Small intestine (tissue), 16 donors: ENCODE data around the gene AKAP8. TPM values are rescaled to one million over a fixed set of nuclear protein-coding genes. Genes with fewer than 3 reads are reported as not detected.

Experiments
- DNase-seq, 2 donors: peaks; one replicate each; pipeline versions ENCODE4 v3.0.0 to v3.0.0-alpha.2; 2013
- FAIRE-seq: peaks from 2 replicates; lab custom pipeline; 2012; peaks lifted over from hg19 to GRCh38; lab: Jason Lieb, UNC
- H3K27ac ChIP-seq, 3 donors: one replicate each; pipeline ENCODE4 v1.5.1; 2013; ENCODE audit warnings: low read length in 2 of 3, mild to moderate bottlenecking in 2 of 3, control low read depth in 1 of 3, inconsistent platforms in 1 of 3, low read depth in 1 of 3, moderate library complexity in 1 of 3
- H3K27me3 ChIP-seq, 3 donors: one replicate each; pipeline ENCODE4 v1.6.1; 2013; ENCODE audit warnings: low read length in 3 of 3, inconsistent platforms in 1 of 3; ENCODE audit not compliant: control insufficient read depth in 3 of 3, insufficient read depth in 3 of 3
- H3K36me3 ChIP-seq, 3 donors: one replicate each; pipeline ENCODE4 v1.6.1; 2013; ENCODE audit warnings: low read length in 3 of 3, inconsistent platforms in 1 of 3, low read depth in 1 of 3, mild to moderate bottlenecking in 1 of 3, moderate library complexity in 1 of 3; ENCODE audit not compliant: control insufficient read depth in 3 of 3, insufficient read depth in 2 of 3
- H3K4me1 ChIP-seq, 3 donors: one replicate each; pipeline ENCODE4 v1.6.1; 2013; ENCODE audit warnings: low read length in 2 of 3, inconsistent platforms in 1 of 3, low read depth in 1 of 3, mild to moderate bottlenecking in 1 of 3, moderate library complexity in 1 of 3; ENCODE audit not compliant: control insufficient read depth in 3 of 3, insufficient read depth in 2 of 3
- H3K4me3 ChIP-seq, 3 donors: one replicate each; pipeline ENCODE4 v1.5.1; 2013; ENCODE audit warnings: low read length in 3 of 3, control low read depth in 1 of 3, inconsistent platforms in 1 of 3, low read depth in 1 of 3, mild to moderate bottlenecking in 1 of 3, moderate library complexity in 1 of 3
- H3K9me3 ChIP-seq, 2 donors: one replicate each; pipeline ENCODE4 v1.6.1; 2013; ENCODE audit warnings: low read depth in 1 of 2, low read length in 1 of 2; ENCODE audit not compliant: control insufficient read depth in 2 of 2, insufficient read depth in 1 of 2
- WGBS, 3 donors: extraction: QIAGEN DNeasy Blood & Tissue Kit; methylation state at CpG; one replicate each; pipeline ENCODE4 v1.1.7; 2013; 5-methylcytosine and 5-hydroxymethylcytosine counted together
- long read RNA-seq, 10 donors: transcript quantifications; one replicate each; lab custom pipeline, GENCODE V29; 2026
- polyA plus RNA-seq, 4 donors: library from polyadenylated mRNA; stranded (reverse) in 3 of 4; unstranded in 1 of 4; fragments of 200-250 nt in 3 of 4; fragments of 120-200 nt in 1 of 4; gene quantifications; one replicate each; pipeline versions ENCODE4 v1.2.1 to v1.2.3, GENCODE V29; 2013
- donor health status: healthy with polysubstance abuse.
- donor health status: control.
- donor health status: control.
- donor health status: Bipolar disorder and iron deficiency.
- donor health status: healthy.

Gene AKAP8
- polyA plus RNA-seq = 10 to 100 TPM; 14.1 to 26.5 (median 19.0) TPM
- long read RNA-seq, donor 1 = 0 reads
- long read RNA-seq, donor 2 = 0 reads
- long read RNA-seq, donor 3, partial matches to known transcripts = 0 of 1 reads
- long read RNA-seq, donor 3, other reads (novel, unspliced or antisense) = 0 of 1 reads
- long read RNA-seq, donor 4 = 0 reads
- long read RNA-seq, donor 5 = 0 reads
- long read RNA-seq, donor 6 = 0 reads
- long read RNA-seq, donor 7, partial matches to known transcripts = 0 of 2 reads
- long read RNA-seq, donor 7, other reads (novel, unspliced or antisense) = 0 of 2 reads
- long read RNA-seq, donor 8 = 0 reads
- long read RNA-seq, donor 9, partial matches to known transcripts = 0 of 2 reads
- long read RNA-seq, donor 9, other reads (novel, unspliced or antisense) = 0 of 2 reads
- long read RNA-seq, donor 10, partial matches to known transcripts = 0 of 3 reads
- long read RNA-seq, donor 10, other reads (novel, unspliced or antisense) = 0 of 3 reads

GRCh38 chr19:15379083-15379998 is at the start of gene AKAP8:
TSS of gene AKAP8 (minus strand) at chr19:15379787. CDS start at chr19:15379731, 56 bp downstream.
- Histone ChIP-seq H3K36me3 (peaks cover 0 to 24% (median 3%) of the 10 kb centered on the region in 3 donors), H3K27ac (peak within 1 kb of the TSS; percentile 96 to 98 (median 96)), H3K9me3 (no peaks in the 10 kb centered on the region), H3K4me1 (peaks cover 0 to 10% (median 2%) of the 10 kb centered on the region in 3 donors), H3K4me3 (peak within 1 kb of the TSS; percentile 91 to 99 (median 93)), H3K27me3 (no peaks in the 10 kb centered on the region)
- FAIRE-seq (no peak), DNase-seq (peak; percentile 99)
- WGBS, 3 donors = 1% methylated on average over 76 to 111 of the region's 111 CpGs

GRCh38 chr19:15427991-15428471 is 48.4 kb upstream of the AKAP8 start:
- Histone ChIP-seq H3K27ac (no peak overlapping the region), H3K27me3 (no peaks in the 10 kb centered on the region), H3K4me3 (no peak overlapping the region), H3K4me1 (peaks cover 3 to 12% (median 6%) of the 10 kb centered on the region in 3 donors), H3K9me3 (peaks cover 0 to 7% of the 10 kb centered on the region in 2 donors), H3K36me3 (peaks cover 17 to 78% (median 22%) of the 10 kb centered on the region in 3 donors)
- 96 to 97% (median 96%) methylated on average over 25 to 35 of the region's 35 CpGs for WGBS, 3 donors
- no peak for FAIRE-seq
- no peak for DNase-seq

GRCh38 chr19:15427350-15427700 is 47.7 kb upstream of the AKAP8 start:
- Histone ChIP-seq H3K9me3 (peaks cover 0 to 8% of the 10 kb centered on the region in 2 donors), H3K4me1 (peaks cover 3 to 12% (median 6%) of the 10 kb centered on the region in 3 donors), H3K27me3 (no peaks in the 10 kb centered on the region), H3K27ac (no peak overlapping the region), H3K36me3 (peaks cover 17 to 85% (median 22%) of the 10 kb centered on the region in 3 donors), H3K4me3 (no peak overlapping the region)
- DNase-seq (no peak), FAIRE-seq (no peak)
- 96 to 98% (median 97%) methylated on average over 25 of the region's 25 CpGs for WGBS, 3 donors

- 88 to 92% (median 90%) methylated on average over 16 of the region's 16 CpGs for WGBS, 3 donors
- no peak for FAIRE-seq
- H3K4me3 ChIP-seq = no peak overlapping the region
- H3K36me3 ChIP-seq = peaks cover 17 to 89% (median 22%) of the 10 kb centered on the region in 3 donors
- H3K9me3 ChIP-seq = peaks cover 0 to 8% of the 10 kb centered on the region in 2 donors
- no peak overlapping the region for H3K27ac ChIP-seq
- no peaks in the 10 kb centered on the region for H3K27me3 ChIP-seq
- DNase-seq = no peak
- H3K4me1 ChIP-seq = peaks cover 3 to 11% (median 5%) of the 10 kb centered on the region in 3 donors
These were observed 47.1 kb upstream of the AKAP8 start for GRCh38 chr19:15426485-15427349.

- WGBS, 3 donors = 97 to 98% (median 98%) methylated on average over 33 to 36 of the region's 36 CpGs
- H3K9me3 ChIP-seq = peaks cover 0 to 8% of the 10 kb centered on the region in 2 donors
- no peaks in the 10 kb centered on the region for H3K27me3 ChIP-seq
- no peak overlapping the region for H3K27ac ChIP-seq
- DNase-seq (no peak), FAIRE-seq (no peak)
- H3K4me1 ChIP-seq = no peaks in the 10 kb centered on the region
- no peak overlapping the region for H3K4me3 ChIP-seq
- H3K36me3 ChIP-seq = peaks cover 17 to 87% (median 22%) of the 10 kb centered on the region in 3 donors
These were observed 45.8 kb upstream of the AKAP8 start for GRCh38 chr19:15425321-15425950.

- no peak for DNase-seq
- Histone ChIP-seq H3K27me3 (no peaks in the 10 kb centered on the region), H3K36me3 (peaks cover 17 to 82% (median 22%) of the 10 kb centered on the region in 3 donors), H3K9me3 (peaks cover 0 to 8% of the 10 kb centered on the region in 2 donors), H3K27ac (no peak overlapping the region), H3K4me1 (no peaks in the 10 kb centered on the region), H3K4me3 (no peak overlapping the region)
- FAIRE-seq = no peak
- 97 to 98% (median 98%) methylated on average over 32 to 38 of the region's 38 CpGs for WGBS, 3 donors
These were observed 45.2 kb upstream of the AKAP8 start for GRCh38 chr19:15424692-15425272.

GRCh38 chr19:15424121-15424520 is 44.5 kb upstream of the AKAP8 start:
- no peaks in the 10 kb centered on the region for H3K4me1 ChIP-seq
- H3K36me3 ChIP-seq = peaks cover 17 to 75% (median 22%) of the 10 kb centered on the region in 3 donors
- no peak overlapping the region for H3K27ac ChIP-seq
- WGBS, 3 donors = 97 to 99% (median 97%) methylated on average over 13 of the region's 13 CpGs
- H3K27me3 ChIP-seq = no peaks in the 10 kb centered on the region
- FAIRE-seq (no peak), DNase-seq (no peak)
- H3K4me3 ChIP-seq = no peak overlapping the region
- H3K9me3 ChIP-seq = peaks cover 0 to 8% of the 10 kb centered on the region in 2 donors
